PC-3 (cell line): ENCODE data around the gene TPPP3. TPM values are rescaled to one million over a fixed set of nuclear protein-coding genes. Genes with fewer than 3 reads are reported as not detected.
A peak's percentile ranks its signal among the peaks of the same experiment; 100 is the strongest.

ENCODE experiments used
- ATAC-seq: fragments of 200-7000 bp; cut with Tn5 transposase; 2 replicates; pipeline ENCODE4 v1.9.1; 2020; ENCODE audit warnings: mild to moderate bottlenecking, moderate library complexity
- BruUV-seq: library from RNA; stranded (reverse); fragments of 400-500 nt; replicated peaks from 2 replicates; lab custom pipeline; 2021; lab: Mats Ljungman, UMichigan
- CTCF ChIA-PET: fragments of 300-600 bp; sonication (Branson Sonifier 250); formaldehyde crosslinking; loops from one replicate; lab custom pipeline; 2022; ENCODE audit warnings: antibody characterized with exemption; lab: Charles Lee
- POLR2A ChIA-PET: fragments of 300-600 bp; sonication (Branson Sonifier 250); formaldehyde crosslinking; loops from one replicate; lab custom pipeline; 2022; ENCODE audit warnings: antibody characterized with exemption; ENCODE audit not compliant: unreplicated experiment; lab: Charles Lee
- DNase-seq: peaks from one replicate; pipeline ENCODE4 v3.0.0-alpha.2; 2015
- H2AFZ ChIP-seq: fragments of 300-600 bp; sonication (generic); 2 replicates; pipeline ENCODE4 v1.6.0; 2016; ENCODE audit warnings: antibody characterized with exemption, low read length
- H3F3A ChIP-seq: fragments of 300-600 bp; sonication (generic); one replicate; pipeline ENCODE4 v1.6.0; 2017; ENCODE audit warnings: antibody characterized with exemption, low read length, control low read depth, mild to moderate bottlenecking; ENCODE audit not compliant: unreplicated experiment
- H3K27ac ChIP-seq: fragments of 300-600 bp; sonication (generic); 2 replicates; pipeline ENCODE4 v1.5.1; 2016; ENCODE audit warnings: mild to moderate bottlenecking, low read length
- H3K27me3 ChIP-seq: fragments of 300-600 bp; sonication (generic); 2 replicates; pipeline ENCODE4 v1.6.1; 2016; ENCODE audit warnings: low read length, mixed read lengths
- H3K36me3 ChIP-seq: fragments of 300-600 bp; sonication (generic); 2 replicates; pipeline ENCODE4 v1.6.1; 2016; ENCODE audit warnings: low read depth, mixed run types, low read length, mixed read lengths
- H3K4me1 ChIP-seq: fragments of 300-600 bp; sonication (generic); 2 replicates; pipeline ENCODE4 v1.5.1; 2016; ENCODE audit warnings: low read length; ENCODE audit not compliant: insufficient read depth
- H3K4me2 ChIP-seq: fragments of 300-600 bp; sonication (generic); 2 replicates; pipeline ENCODE4 v1.6.0; 2016; ENCODE audit warnings: low read length
- H3K4me3 ChIP-seq: fragments of 300-600 bp; sonication (generic); 2 replicates; pipeline ENCODE4 v1.5.1; 2016; ENCODE audit warnings: mild to moderate bottlenecking, low read length, mixed read lengths
- H3K79me2 ChIP-seq: fragments of 300-600 bp; sonication (generic); 2 replicates; pipeline ENCODE4 v1.6.1; 2017; ENCODE audit warnings: low read length, mixed read lengths
- H3K9ac ChIP-seq: fragments of 300-600 bp; sonication (generic); 2 replicates; pipeline ENCODE4 v1.6.0; 2016; ENCODE audit warnings: mild to moderate bottlenecking, low read length
- H3K9me2 ChIP-seq: fragments of 300-600 bp; sonication (generic); replicated peaks from 2 replicates; pipeline ENCODE4 v1.6.1; 2016; ENCODE audit warnings: mixed run types, low read length, mixed read lengths
- H3K9me3 ChIP-seq: fragments of 300-600 bp; sonication (generic); 2 replicates; pipeline ENCODE4 v1.6.1; 2016; ENCODE audit warnings: low read length, mixed read lengths
- H4K20me1 ChIP-seq: fragments of 300-600 bp; sonication (generic); 2 replicates; pipeline ENCODE4 v1.6.1; 2016; ENCODE audit warnings: low read length, mixed read lengths
- EZH2 ChIP-seq: fragments of 300-600 bp; sonication (generic); IDR thresholded peaks from one replicate; pipeline ENCODE4 v1.6.1; 2017; ENCODE audit warnings: antibody characterized with exemption, mild to moderate bottlenecking, low read length; ENCODE audit not compliant: unreplicated experiment
- EZH2phosphoT487 ChIP-seq: fragments of 300-600 bp; sonication (generic); IDR thresholded peaks from 2 replicates; pipeline ENCODE4 v1.6.1; 2018; ENCODE audit warnings: mild to moderate bottlenecking, antibody characterized with exemption, low read length, borderline replicate concordance
- intact Hi-C: fragments of 100-400 bp; cut with micrococcal nuclease; formaldehyde crosslinking; loops from 2 replicates; pipeline ENCODE4 v1.9.0; 2023
- total RNA-seq: library from RNA; depleted of rRNA; stranded (reverse); fragments of >200 nt; gene quantifications from 2 replicates; pipeline ENCODE4 v1.2.3, GENCODE V29; 2014
- TF ChIP-seq, protein P1 (sequence below): fragments of 300-600 bp; sonication (generic); conservative IDR thresholded peaks from 2 replicates; pipeline ENCODE4 v1.5.1; 2017; ENCODE audit warnings: antibody characterized with exemption, low read depth, mild to moderate bottlenecking, low read length

TPPP3 gene
- total RNA-seq, 1 experiment from 2014 or later = not detected

DNA sequence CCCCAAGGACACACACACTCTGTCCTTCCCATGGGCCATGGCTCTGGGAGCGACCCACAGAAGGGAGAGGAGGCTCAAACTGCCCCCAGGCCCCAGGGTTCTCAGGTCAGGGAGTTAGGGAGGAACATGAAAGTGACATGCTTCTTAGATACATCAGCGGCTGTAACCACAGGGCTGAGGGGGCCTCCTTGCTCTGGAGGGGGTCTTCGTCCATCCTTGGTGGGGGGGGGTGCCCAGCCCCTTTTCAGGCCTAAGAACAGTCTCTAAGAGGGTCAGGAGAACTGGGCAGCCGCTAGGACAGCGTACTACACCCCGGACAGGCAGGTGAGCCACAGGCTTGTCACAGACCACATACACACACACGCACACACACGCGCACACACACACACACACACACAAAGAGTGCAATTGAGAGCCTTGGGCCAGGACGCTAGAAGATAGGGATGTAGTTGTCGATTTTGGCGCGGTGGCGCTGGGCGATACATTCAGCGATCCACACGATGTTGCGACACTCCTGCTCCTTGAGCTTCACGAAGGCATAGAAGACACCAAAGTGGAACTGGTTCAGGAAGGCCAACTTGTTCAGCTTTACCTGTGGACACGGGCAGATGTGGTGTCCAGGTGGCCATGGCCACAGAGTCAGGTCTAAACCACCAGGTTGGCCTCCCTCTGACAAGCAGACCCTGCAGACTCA, 44.9 kb upstream of the TPPP3 start:
- BruUV-seq = TSS peak; percentile 66
- no peaks in the 10 kb centered on the region for H3K4me1 ChIP-seq
- ChIA-PET POLR2A (no interaction called here), CTCF (no interaction called here)
- no peak overlapping the region for H3K4me3 ChIP-seq
- no peaks in the 10 kb centered on the region for H4K20me1 ChIP-seq
- H3K27ac ChIP-seq = no peak overlapping the region
- intact Hi-C loops = no loop called here
- no peaks in the 10 kb centered on the region for H3K9me3 ChIP-seq
- TF ChIP-seq EZH2 (no peak), EZH2phosphoT487 (no peak)
- TF ChIP-seq, protein P1, sequence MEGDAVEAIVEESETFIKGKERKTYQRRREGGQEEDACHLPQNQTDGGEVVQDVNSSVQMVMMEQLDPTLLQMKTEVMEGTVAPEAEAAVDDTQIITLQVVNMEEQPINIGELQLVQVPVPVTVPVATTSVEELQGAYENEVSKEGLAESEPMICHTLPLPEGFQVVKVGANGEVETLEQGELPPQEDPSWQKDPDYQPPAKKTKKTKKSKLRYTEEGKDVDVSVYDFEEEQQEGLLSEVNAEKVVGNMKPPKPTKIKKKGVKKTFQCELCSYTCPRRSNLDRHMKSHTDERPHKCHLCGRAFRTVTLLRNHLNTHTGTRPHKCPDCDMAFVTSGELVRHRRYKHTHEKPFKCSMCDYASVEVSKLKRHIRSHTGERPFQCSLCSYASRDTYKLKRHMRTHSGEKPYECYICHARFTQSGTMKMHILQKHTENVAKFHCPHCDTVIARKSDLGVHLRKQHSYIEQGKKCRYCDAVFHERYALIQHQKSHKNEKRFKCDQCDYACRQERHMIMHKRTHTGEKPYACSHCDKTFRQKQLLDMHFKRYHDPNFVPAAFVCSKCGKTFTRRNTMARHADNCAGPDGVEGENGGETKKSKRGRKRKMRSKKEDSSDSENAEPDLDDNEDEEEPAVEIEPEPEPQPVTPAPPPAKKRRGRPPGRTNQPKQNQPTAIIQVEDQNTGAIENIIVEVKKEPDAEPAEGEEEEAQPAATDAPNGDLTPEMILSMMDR = no peak
- H3K79me2 ChIP-seq = no peaks in the 10 kb centered on the region
- no peak overlapping the region for H2AFZ ChIP-seq
- H3K4me2 ChIP-seq = no peak overlapping the region
- no peaks in the 10 kb centered on the region for H3K9me2 ChIP-seq
- H3K27me3 ChIP-seq = no peaks in the 10 kb centered on the region
- no peaks in the 10 kb centered on the region for H3F3A ChIP-seq
- ATAC-seq (no peak), DNase-seq (no peak)
- H3K36me3 ChIP-seq = no peaks in the 10 kb centered on the region
- H3K9ac ChIP-seq = no peak overlapping the region

DNA sequence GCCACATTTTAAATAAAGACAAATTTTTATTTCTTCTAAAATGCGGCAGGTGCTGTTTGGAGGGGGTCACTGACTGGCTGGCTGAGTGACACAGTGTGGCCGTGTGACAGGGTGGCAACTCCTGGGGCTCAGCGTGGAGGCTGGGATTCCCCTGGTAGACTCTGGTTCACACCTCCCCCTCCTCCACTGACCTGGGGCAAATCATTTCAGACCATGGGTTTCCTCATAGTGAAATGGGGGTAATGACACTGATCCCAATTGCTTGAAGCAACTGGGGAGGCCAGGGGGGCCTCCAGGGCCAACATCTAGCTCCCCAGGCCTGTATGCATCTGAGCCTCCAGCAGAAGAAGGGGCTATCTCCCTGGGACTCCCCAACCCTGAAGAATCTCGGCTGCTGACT, 44.2 kb upstream of the TPPP3 start:
- no peaks in the 10 kb centered on the region for H4K20me1 ChIP-seq
- no peaks in the 10 kb centered on the region for H3F3A ChIP-seq
- no peak for DNase-seq
- no peak overlapping the region for H3K27ac ChIP-seq
- no peaks in the 10 kb centered on the region for H3K79me2 ChIP-seq
- no peaks in the 10 kb centered on the region for H3K4me1 ChIP-seq
- BruUV-seq = no TSS peak
- no peak for ATAC-seq
- no peaks in the 10 kb centered on the region for H3K36me3 ChIP-seq
- intact Hi-C loops = no loop called here
- POLR2A ChIA-PET = no interaction called here
- H3K27me3 ChIP-seq = no peaks in the 10 kb centered on the region
- H3K4me2 ChIP-seq = no peak overlapping the region
- H3K9ac ChIP-seq = no peak overlapping the region
- H3K4me3 ChIP-seq = no peak overlapping the region
- H3K9me2 ChIP-seq = no peaks in the 10 kb centered on the region
- TF ChIP-seq EZH2phosphoT487 (no peak), EZH2 (no peak)
- TF ChIP-seq, protein P1 = no peak
- H3K9me3 ChIP-seq = no peaks in the 10 kb centered on the region
- CTCF ChIA-PET = no interaction called here
- no peak overlapping the region for H2AFZ ChIP-seq

DNA sequence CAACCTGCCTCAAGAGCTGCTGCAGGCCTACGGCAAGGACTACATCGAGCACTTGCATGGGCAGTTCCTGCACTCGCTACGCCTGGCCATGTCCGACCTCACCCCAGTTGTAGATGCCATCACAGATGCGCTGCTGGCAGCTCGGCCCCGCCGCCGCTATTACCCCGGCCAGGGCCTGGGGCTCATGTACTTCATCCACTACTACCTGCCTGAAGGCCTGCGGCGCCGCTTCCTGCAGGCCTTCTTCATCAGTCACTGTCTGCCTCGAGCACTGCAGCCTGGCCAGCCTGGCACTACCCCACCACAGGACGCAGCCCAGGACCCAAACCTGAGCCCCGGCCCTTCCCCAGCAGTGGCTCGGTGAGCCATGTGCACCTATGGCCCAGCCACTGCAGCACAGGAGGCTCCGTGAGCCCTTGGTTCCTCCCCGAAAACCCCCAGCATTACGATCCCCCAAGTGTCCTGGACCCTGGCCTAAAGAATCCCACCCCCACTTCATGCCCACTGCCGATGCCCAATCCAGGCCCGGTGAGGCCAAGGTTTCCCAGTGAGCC, 43.4 kb upstream of the TPPP3 start:
- Histone ChIP-seq H3F3A (no peaks in the 10 kb centered on the region), H4K20me1 (no peaks in the 10 kb centered on the region), H3K4me2 (no peak overlapping the region), H3K9me3 (no peaks in the 10 kb centered on the region), H2AFZ (no peak overlapping the region), H3K9me2 (no peaks in the 10 kb centered on the region), H3K4me3 (no peak overlapping the region), H3K79me2 (no peaks in the 10 kb centered on the region), H3K4me1 (peaks cover 3% of the 10 kb centered on the region; the same call in 1 of the 2 replicates), H3K27me3 (no peaks in the 10 kb centered on the region), H3K27ac (no peak overlapping the region), H3K9ac (no peak overlapping the region), H3K36me3 (no peaks in the 10 kb centered on the region)
- ChIA-PET CTCF (no interaction called here), POLR2A (no interaction called here)
- DNase-seq (no peak), ATAC-seq (no peak)
- no TSS peak for BruUV-seq
- intact Hi-C loops = no loop called here
- TF ChIP-seq EZH2phosphoT487 (no peak), EZH2 (no peak)
- TF ChIP-seq, protein P1 = no peak
